ENCODE measurements around the gene FBXW9. TPM values are rescaled to one million over a fixed set of nuclear protein-coding genes. Genes with fewer than 3 reads are reported as not detected.
"Not testable (repeated sequence)": the region's sequence is repeated elsewhere in the genome, so short reads cannot be mapped to it uniquely, and the experiment has no call there.

Gene FBXW9
- total and polyA plus RNA-seq, 2 experiments from 2014 or later: 6.6 to 19.4 TPM

GRCh38 chr19:12680034-12680433 lies 16.4 kb downstream of the FBXW9 start (continued):
- TF ChIP-seq ZNF462 (CRISPR knock-in tag; IDR thresholded peaks at IDR 0.05): no peak
- TF ChIP-seq ZNF114 (CRISPR knock-in tag; IDR thresholded peaks at IDR 0.05): no peak
- TF ChIP-seq CREB1 (CRISPR knock-in tag; IDR thresholded peaks at IDR 0.05; ENCODE audit: low read depth): no peak
- TF ChIP-seq POLR2AphosphoS5 (IDR thresholded peaks at IDR 0.05; ENCODE audit: low read depth): no peak
- no peak for TF ChIP-seq REST (IDR thresholded peaks at IDR 0.05; ENCODE audit: unreplicated experiment)

- Histone ChIP-seq H3K36me3 (ENCODE audit: insufficient read depth) (peaks cover 31% of the 10 kb centered on the region; the same call in 1 of the 2 replicates), H4K20me1 (replicated peaks; ENCODE audit: insufficient read depth) (peaks cover 12% of the 10 kb centered on the region), H3F3A (replicated peaks; ENCODE audit: low read depth) (peaks cover 27% of the 10 kb centered on the region)
- not testable (repeated sequence) for H3K4me2 ChIP-seq; H3K4me3 ChIP-seq; H3K79me2 ChIP-seq (replicated peaks; ENCODE audit: insufficient read depth); H3K4me1 Mint-ChIP-seq; H3K4me1 ChIP-seq (ENCODE audit: insufficient read depth); H3K27ac Mint-ChIP-seq; H2AFZ ChIP-seq; H3K4me3 Mint-ChIP-seq; ATAC-seq; H3K27me3 ChIP-seq (ENCODE audit: insufficient read depth); DNase-seq (ENCODE audit: low spot score); H3K9me3 Mint-ChIP-seq; H3K9me2 ChIP-seq (ENCODE audit: insufficient read depth); H3K27ac ChIP-seq (ENCODE audit: low read depth)
- Mint-ChIP-seq H3K27me3 (ENCODE audit: insufficient read depth, low read depth, poor library complexity) (peaks cover 31% of the 10 kb centered on the region), H3K36me3 (ENCODE audit: low read depth) (peaks cover 72% of the 10 kb centered on the region)
Measured at GRCh38 chr19:12678039-12678438, 18.4 kb downstream of the FBXW9 start.
